Neuron (in vitro differentiated cells): ENCODE results near the gene SUMO4.

ENCODE experiments used
- H2AFZ ChIP-seq: one replicate; pipeline ENCODE4 v1.6.1; 2013; ENCODE audit warnings: low read depth, mild to moderate bottlenecking, inconsistent platforms, low read length, moderate library complexity
- H3K27me3 ChIP-seq: one replicate; pipeline ENCODE4 v1.6.1; 2013; ENCODE audit warnings: low read length; ENCODE audit not compliant: insufficient read depth
- H3K36me3 ChIP-seq: one replicate; pipeline ENCODE4 v1.6.1; 2013; ENCODE audit warnings: low read length; ENCODE audit not compliant: insufficient read depth
- H3K4me1 ChIP-seq: one replicate; pipeline ENCODE4 v1.6.1; 2013; ENCODE audit warnings: low read length; ENCODE audit not compliant: insufficient read depth
- H3K4me3 ChIP-seq: 2 replicates; pipeline ENCODE4 v1.5.1; 2013; ENCODE audit warnings: mild to moderate bottlenecking, low read length, moderate library complexity
- H3K9me3 ChIP-seq: one replicate; pipeline ENCODE4 v1.6.1; 2013; ENCODE audit warnings: low read length

SUMO4 gene

GRCh38 chr6:149400050-149400449 is at the start of gene SUMO4:
SUMO4 (plus strand) TSS chr6:149400262; CDS start chr6:149400392, 130 bp downstream.
- Histone ChIP-seq H3K4me1 (no peaks in the 10 kb centered on the region), H3K27me3 (no peaks in the 10 kb centered on the region), H3K9me3 (peaks cover 6% of the 10 kb centered on the region), H3K36me3 (peaks cover 52% of the 10 kb centered on the region), H3K4me3 (no peak within 1 kb of the TSS), H2AFZ (no peak within 1 kb of the TSS)

DNA sequence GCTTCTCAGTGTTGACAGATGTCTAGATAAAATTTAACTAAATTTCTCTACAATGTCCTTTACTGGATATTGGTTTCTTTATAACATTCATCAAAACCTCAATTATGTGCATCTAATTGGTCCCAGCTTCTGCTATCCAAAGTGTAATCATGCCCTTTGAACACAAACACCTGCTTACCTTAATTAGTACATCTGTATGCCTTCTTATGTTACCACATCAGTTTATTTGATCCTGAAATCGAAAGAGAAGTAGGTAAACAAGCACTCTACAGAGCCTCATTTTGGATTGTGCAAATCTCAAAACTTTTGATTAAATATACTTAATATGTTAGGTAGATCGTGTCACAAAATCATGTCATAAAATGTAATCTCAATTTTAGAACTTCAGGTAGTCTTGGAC is 46.1 kb upstream of the SUMO4 start:
- no peak overlapping the region for H2AFZ ChIP-seq
- no peaks in the 10 kb centered on the region for H3K4me1 ChIP-seq
- H3K27me3 ChIP-seq, result no peaks in the 10 kb centered on the region
- peaks cover 4% of the 10 kb centered on the region for H3K36me3 ChIP-seq
- H3K4me3 ChIP-seq, result no peak overlapping the region
- H3K9me3 ChIP-seq, result no peaks in the 10 kb centered on the region

- no peak overlapping the region for H2AFZ ChIP-seq
- no peak overlapping the region for H3K4me3 ChIP-seq
- H3K4me1 ChIP-seq, result no peaks in the 10 kb centered on the region
- no peaks in the 10 kb centered on the region for H3K27me3 ChIP-seq
- no peaks in the 10 kb centered on the region for H3K9me3 ChIP-seq
- H3K36me3 ChIP-seq, result peaks cover 4% of the 10 kb centered on the region
Measured at GRCh38 chr6:149356081-149356750, 43.8 kb upstream of the SUMO4 start.

- peaks cover 4% of the 10 kb centered on the region for H3K36me3 ChIP-seq
- no peak overlapping the region for H3K4me3 ChIP-seq
- no peaks in the 10 kb centered on the region for H3K27me3 ChIP-seq
- H3K4me1 ChIP-seq, result no peaks in the 10 kb centered on the region
- H2AFZ ChIP-seq, result no peak overlapping the region
- H3K9me3 ChIP-seq, result no peaks in the 10 kb centered on the region
Measured at GRCh38 chr6:149357726-149358538, 42.1 kb upstream of the SUMO4 start.

- Histone ChIP-seq H3K4me1 (no peaks in the 10 kb centered on the region), H3K4me3 (no peak overlapping the region)
Measured at GRCh38 chr6:149359440-149359839, 40.6 kb upstream of the SUMO4 start.

DNA sequence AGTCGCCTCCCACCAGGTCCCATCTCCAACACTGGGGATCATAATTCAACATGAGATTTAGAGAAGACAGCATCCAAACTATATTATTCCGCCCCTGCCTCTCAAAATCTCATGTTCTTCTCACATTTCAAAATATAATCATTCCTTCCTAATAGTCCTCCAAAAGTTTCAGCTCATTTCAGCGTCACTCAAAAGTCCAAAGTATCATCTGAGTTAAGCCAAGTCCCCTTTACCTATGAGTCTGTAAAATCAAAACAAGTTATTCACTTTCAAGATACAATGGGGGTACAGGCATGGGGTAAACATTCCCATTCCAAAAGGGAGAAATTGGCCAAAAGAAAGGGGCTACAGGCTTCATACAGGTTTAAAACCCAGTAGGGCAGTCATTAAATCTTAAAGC is 39.5 kb upstream of the SUMO4 start:
- no peak overlapping the region for H3K4me3 ChIP-seq
- peaks cover 1% of the 10 kb centered on the region for H3K36me3 ChIP-seq
- no peaks in the 10 kb centered on the region for H3K27me3 ChIP-seq
- H3K4me1 ChIP-seq, result no peaks in the 10 kb centered on the region
- H3K9me3 ChIP-seq, result no peaks in the 10 kb centered on the region
- H2AFZ ChIP-seq, result no peak overlapping the region

More at GRCh38 chr6:149359440-149359839, 40.6 kb upstream of the SUMO4 start:
- Histone ChIP-seq H2AFZ (no peak overlapping the region), H3K9me3 (no peaks in the 10 kb centered on the region), H3K36me3 (peaks cover 3% of the 10 kb centered on the region), H3K27me3 (no peaks in the 10 kb centered on the region)

DNA sequence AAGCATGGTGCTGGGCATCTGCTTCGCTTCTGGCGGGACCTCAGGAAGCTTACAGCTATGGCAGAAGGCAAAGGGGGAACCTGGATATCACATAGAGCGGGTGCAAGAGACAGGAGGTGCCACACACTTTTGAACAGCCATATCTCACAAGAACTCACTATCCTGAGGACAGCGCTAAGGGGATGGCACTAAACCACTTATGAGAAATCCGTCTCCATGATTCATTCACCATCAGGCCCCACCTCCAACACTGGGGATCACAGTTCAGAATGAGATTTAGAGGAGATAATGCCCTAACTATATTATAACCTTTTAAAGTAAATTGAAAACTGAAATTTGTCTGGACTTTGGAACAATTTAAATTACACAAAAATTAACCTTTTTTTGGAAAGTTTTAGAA is 37.8 kb upstream of the SUMO4 start:
- no peak overlapping the region for H3K4me3 ChIP-seq
- H3K36me3 ChIP-seq, result peaks cover 1% of the 10 kb centered on the region
- H3K4me1 ChIP-seq, result no peaks in the 10 kb centered on the region
- no peaks in the 10 kb centered on the region for H3K27me3 ChIP-seq
- no peak overlapping the region for H2AFZ ChIP-seq
- no peaks in the 10 kb centered on the region for H3K9me3 ChIP-seq

DNA sequence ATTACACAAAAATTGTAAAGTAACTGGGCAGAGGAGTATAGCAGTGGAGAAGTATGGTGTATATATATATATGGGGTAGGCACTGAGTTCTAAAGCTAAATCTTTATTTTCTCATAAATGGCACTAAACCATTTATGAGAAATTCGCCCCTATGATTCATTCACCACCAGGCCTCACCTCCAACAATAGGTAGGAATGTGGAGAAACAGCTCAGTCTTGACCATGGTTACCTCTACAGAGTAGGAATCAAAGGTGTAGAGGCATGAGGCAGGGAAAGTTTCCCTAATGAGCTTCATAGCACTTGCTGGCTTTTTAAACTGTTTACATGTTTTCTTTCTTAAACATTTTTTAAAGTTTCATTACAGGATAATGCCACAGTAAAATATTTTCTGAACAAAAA is 36.9 kb upstream of the SUMO4 start:
- Histone ChIP-seq H3K9me3 (no peaks in the 10 kb centered on the region), H3K4me1 (no peaks in the 10 kb centered on the region), H2AFZ (no peak overlapping the region), H3K4me3 (no peak overlapping the region), H3K27me3 (no peaks in the 10 kb centered on the region), H3K36me3 (no peaks in the 10 kb centered on the region)

DNA sequence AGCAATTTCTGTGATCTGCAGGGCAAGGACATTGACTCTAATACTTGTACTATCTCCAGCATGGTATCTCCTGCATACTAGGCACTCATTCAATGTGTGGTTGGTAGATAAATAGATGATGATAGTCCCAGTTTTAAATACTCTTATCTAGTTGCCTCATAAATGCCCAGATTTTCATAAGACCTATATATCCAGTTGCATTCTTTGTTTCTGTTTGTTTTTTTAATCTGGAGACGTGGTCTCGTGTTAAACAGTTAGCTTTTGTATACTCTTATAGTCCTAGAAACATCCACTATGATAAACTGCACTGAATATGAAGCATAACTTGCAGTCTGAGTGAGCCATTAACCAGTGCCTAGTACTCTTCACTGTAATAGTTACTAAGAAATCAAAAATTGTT is 35.5 kb upstream of the SUMO4 start:
- Histone ChIP-seq H3K36me3 (no peaks in the 10 kb centered on the region), H3K9me3 (no peaks in the 10 kb centered on the region), H2AFZ (no peak overlapping the region), H3K4me3 (no peak overlapping the region), H3K27me3 (no peaks in the 10 kb centered on the region), H3K4me1 (no peaks in the 10 kb centered on the region)

DNA sequence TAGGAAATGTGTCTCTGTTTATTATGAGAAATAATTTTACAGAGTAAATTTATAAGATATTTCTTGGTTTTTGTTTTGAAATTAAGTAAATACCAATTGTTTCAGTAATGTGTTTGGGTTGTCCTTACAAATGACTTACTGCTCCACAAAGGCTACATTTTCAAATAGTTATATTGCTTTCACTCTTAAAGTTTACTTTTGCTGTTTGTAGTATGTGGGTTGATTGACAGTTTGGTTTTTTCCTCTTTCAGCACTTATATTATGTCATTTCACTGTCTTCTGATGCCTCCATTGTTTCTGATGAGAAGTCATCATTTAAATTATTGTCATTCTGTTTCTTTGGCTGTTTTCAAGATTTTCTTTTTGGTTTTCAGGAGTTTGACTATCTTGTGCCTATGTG is 34.9 kb upstream of the SUMO4 start:
- Histone ChIP-seq H3K4me3 (no peak overlapping the region), H2AFZ (no peak overlapping the region), H3K36me3 (peaks cover 5% of the 10 kb centered on the region), H3K9me3 (no peaks in the 10 kb centered on the region), H3K4me1 (no peaks in the 10 kb centered on the region), H3K27me3 (no peaks in the 10 kb centered on the region)

DNA sequence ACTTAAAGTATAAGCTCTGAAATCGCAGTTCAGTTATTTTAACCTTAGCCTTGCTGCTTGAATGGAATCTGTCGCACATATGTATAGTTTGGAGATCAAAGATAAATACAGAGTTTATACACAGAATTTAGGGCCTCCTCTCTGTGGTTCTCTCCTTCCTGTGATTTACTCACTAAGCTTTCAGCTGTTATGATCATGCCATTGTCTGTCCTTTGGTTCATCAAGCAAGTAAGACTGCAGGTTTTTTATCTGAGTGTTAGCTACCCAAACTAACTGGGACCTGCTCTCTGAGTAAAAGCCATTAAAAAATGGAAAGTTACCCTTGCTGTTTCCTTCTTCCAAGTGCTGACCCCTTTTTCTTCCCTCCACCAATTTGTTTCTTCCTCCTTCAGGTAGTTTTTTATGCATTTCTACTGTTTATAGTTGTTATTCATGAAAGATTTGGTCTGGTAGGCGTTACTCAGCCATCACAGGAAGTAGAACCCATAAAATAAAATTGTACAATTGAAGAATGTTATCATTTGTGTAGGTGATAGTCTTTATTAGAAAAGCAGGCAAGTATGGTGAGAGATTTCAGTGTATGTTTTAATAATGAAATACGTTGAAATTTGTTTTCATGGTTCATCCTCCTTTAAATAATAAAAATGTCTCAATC is 33.7 kb upstream of the SUMO4 start:
- Histone ChIP-seq H3K36me3 (peaks cover 5% of the 10 kb centered on the region), H3K27me3 (no peaks in the 10 kb centered on the region)

GRCh38 chr6:149368065-149368464 is 32.0 kb upstream of the SUMO4 start:
- Histone ChIP-seq H3K4me1 (no peaks in the 10 kb centered on the region), H3K36me3 (peaks cover 7% of the 10 kb centered on the region), H3K9me3 (no peaks in the 10 kb centered on the region), H3K27me3 (no peaks in the 10 kb centered on the region), H3K4me3 (no peak overlapping the region), H2AFZ (no peak overlapping the region)

More for the DNA sequence above, 33.7 kb upstream of the SUMO4 start:
- Histone ChIP-seq H3K9me3 (no peaks in the 10 kb centered on the region), H3K4me1 (no peaks in the 10 kb centered on the region), H2AFZ (no peak overlapping the region), H3K4me3 (no peak overlapping the region)

DNA sequence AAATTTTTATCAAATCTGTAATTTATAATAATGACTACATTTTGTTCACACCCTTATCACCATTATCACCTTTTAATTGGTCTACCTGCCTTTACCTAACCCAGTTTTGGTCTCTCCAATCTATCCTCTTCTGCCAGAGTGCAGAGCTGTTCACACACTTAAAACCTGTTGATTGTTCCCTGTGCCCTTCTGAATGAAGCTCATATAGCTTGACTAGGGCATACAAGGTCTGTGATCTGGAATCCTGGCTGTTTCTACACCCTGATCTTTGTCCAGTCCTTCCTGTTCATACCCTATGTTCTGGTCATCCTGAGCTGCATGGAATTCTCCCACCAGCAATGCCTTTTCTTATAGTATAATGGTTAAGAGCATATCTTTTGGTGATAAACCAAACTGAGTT is 28.9 kb upstream of the SUMO4 start:
- no peaks in the 10 kb centered on the region for H3K9me3 ChIP-seq
- H2AFZ ChIP-seq, result no peak overlapping the region
- H3K4me1 ChIP-seq, result no peaks in the 10 kb centered on the region
- H3K27me3 ChIP-seq, result no peaks in the 10 kb centered on the region
- no peak overlapping the region for H3K4me3 ChIP-seq
- H3K36me3 ChIP-seq, result peaks cover 29% of the 10 kb centered on the region
